HepG2 (cell line): Measurements from ENCODE around the gene U2AF2. TPM values are rescaled to one million over a fixed set of nuclear protein-coding genes. Genes with fewer than 3 reads are reported as not detected.

Experiments
- ATF4 ChIP-seq, 2 experiments: fragments of 450-650 bp in 1 of 2; sonication (generic) in 1 of 2; formaldehyde crosslinking; IDR thresholded peaks; 2 replicates each; pipeline versions ENCODE4 v1.5.0 to v1.8.0; 2020 to 2022; ENCODE audit warnings: mild to moderate bottlenecking in 1 of 2, missing genetic modification reagents in 1 of 2
- ATRX ChIP-seq: sonication (generic); formaldehyde crosslinking; IDR thresholded peaks from 2 replicates; pipeline ENCODE4 v1.4.0; 2020; ENCODE audit warnings: missing genetic modification reagents, borderline replicate concordance
- BATF2 ChIP-seq: sonication (generic); formaldehyde crosslinking; IDR thresholded peaks from 2 replicates; pipeline ENCODE4 v1.8.0; 2022; ENCODE audit warnings: mild to moderate bottlenecking, missing genetic modification reagents, moderate library complexity
- ESRRA ChIP-seq: sonication (generic); formaldehyde crosslinking; IDR thresholded peaks from 2 replicates; pipeline ENCODE4 v1.5.1; 2020; ENCODE audit warnings: mild to moderate bottlenecking, low read depth, missing genetic modification reagents
- MAX ChIP-seq: IDR thresholded peaks from 2 replicates; pipeline ENCODE4 v1.6.1; 2012; ENCODE audit warnings: inconsistent platforms
- PITX1 ChIP-seq: sonication (generic); formaldehyde crosslinking; IDR thresholded peaks from 2 replicates; pipeline ENCODE4 v1.5.1; 2020; ENCODE audit warnings: mild to moderate bottlenecking, missing genetic modification reagents
- PPARG ChIP-seq: conservative IDR thresholded peaks from 2 replicates; pipeline ENCODE4 v1.6.1; 2016; ENCODE audit warnings: missing biosample characterization, missing genetic modification reagents
- SCMH1 ChIP-seq: sonication (generic); formaldehyde crosslinking; IDR thresholded peaks from 2 replicates; pipeline ENCODE4 v1.9.0; 2021; ENCODE audit warnings: missing genetic modification reagents, mild to moderate bottlenecking, borderline replicate concordance
- TBX3 ChIP-seq: fragments of 450-650 bp; IDR thresholded peaks from 2 replicates; pipeline ENCODE4 v1.6.1; 2017; ENCODE audit warnings: antibody characterized with exemption, mild to moderate bottlenecking, inconsistent platforms, borderline replicate concordance
- ZBTB10 ChIP-seq: sonication (generic); formaldehyde crosslinking; IDR thresholded peaks from 2 replicates; pipeline ENCODE4 v1.4.0; 2020; ENCODE audit warnings: missing genetic modification reagents, borderline replicate concordance
- ZBTB42 ChIP-seq: sonication (generic); formaldehyde crosslinking; IDR thresholded peaks from 2 replicates; pipeline ENCODE4 v1.5.0; 2020; ENCODE audit warnings: mild to moderate bottlenecking, missing genetic modification reagents
- ZFP36L1 ChIP-seq: sonication (generic); formaldehyde crosslinking; IDR thresholded peaks from 2 replicates; pipeline ENCODE4 v1.8.0; 2022; ENCODE audit warnings: mild to moderate bottlenecking, missing genetic modification reagents, moderate library complexity
- ZFP90 ChIP-seq: sonication (generic); formaldehyde crosslinking; IDR thresholded peaks from 2 replicates; pipeline ENCODE4 v1.8.0; 2022; ENCODE audit warnings: missing genetic modification reagents, mild to moderate bottlenecking, inconsistent platforms, borderline replicate concordance
- ZNF17 ChIP-seq: sonication (generic); formaldehyde crosslinking; IDR thresholded peaks from 2 replicates; pipeline ENCODE4 v1.5.0; 2020; ENCODE audit warnings: mild to moderate bottlenecking, missing genetic modification reagents
- ZNF484 ChIP-seq: sonication (generic); formaldehyde crosslinking; IDR thresholded peaks from 2 replicates; pipeline ENCODE4 v1.5.1; 2020; ENCODE audit warnings: mild to moderate bottlenecking, low read depth, missing genetic modification reagents, borderline replicate concordance
- ZNF83 ChIP-seq: sonication (generic); formaldehyde crosslinking; IDR thresholded peaks from 2 replicates; pipeline ENCODE4 v1.4.0; 2020; ENCODE audit warnings: missing genetic modification reagents, mild to moderate bottlenecking, borderline replicate concordance
- polyA plus RNA-seq, 8 experiments: library from polyadenylated mRNA; depleted of rRNA in 3 of 8; stranded (reverse) in 7 of 8; unstranded in 1 of 8; fragments of >200 nt; fragmentation: Illumina TruSeq in 4 of 8; extraction: Trizol in 4 of 8; gene quantifications; 2 replicates each; pipeline versions ENCODE4 v1.2.1 to v1.2.3, GENCODE V29; 2011 to 2016; ENCODE audit warnings: low read depth in 4 of 8, missing spikeins in 1 of 8, mixed read lengths in 1 of 8; ENCODE audit not compliant: insufficient read depth in 1 of 8
- total RNA-seq, 5 experiments: library from RNA; depleted of rRNA; stranded (reverse); fragments of >200 nt; fragmentation: Illumina TruSeq; extraction: Trizol; gene quantifications; 2 replicates each; pipeline ENCODE4 v1.2.3, GENCODE V29; 2016; ENCODE audit warnings: low read depth in 1 of 5
- TF ChIP-seq, protein P1 (sequence below): IDR thresholded peaks from 2 replicates; pipeline ENCODE4 v1.6.1; 2016; ENCODE audit warnings: missing compliant biosample characterization, missing genetic modification reagents, borderline replicate concordance
- TF ChIP-seq, protein P2 (sequence below): sonication (generic); formaldehyde crosslinking; IDR thresholded peaks from 2 replicates; pipeline ENCODE4 v1.5.1; 2020; ENCODE audit warnings: mild to moderate bottlenecking, missing genetic modification reagents, moderate library complexity

U2AF2 gene
- total and polyA plus RNA-seq, 2 of the 13 experiments (the other 11 are each of a cell fraction or from before 2014, with no cell fraction given) = 84.3 to 124 TPM

- TF ChIP-seq, protein P1, sequence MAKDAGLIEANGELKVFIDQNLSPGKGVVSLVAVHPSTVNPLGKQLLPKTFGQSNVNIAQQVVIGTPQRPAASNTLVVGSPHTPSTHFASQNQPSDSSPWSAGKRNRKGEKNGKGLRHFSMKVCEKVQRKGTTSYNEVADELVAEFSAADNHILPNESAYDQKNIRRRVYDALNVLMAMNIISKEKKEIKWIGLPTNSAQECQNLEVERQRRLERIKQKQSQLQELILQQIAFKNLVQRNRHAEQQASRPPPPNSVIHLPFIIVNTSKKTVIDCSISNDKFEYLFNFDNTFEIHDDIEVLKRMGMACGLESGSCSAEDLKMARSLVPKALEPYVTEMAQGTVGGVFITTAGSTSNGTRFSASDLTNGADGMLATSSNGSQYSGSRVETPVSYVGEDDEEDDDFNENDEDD (CRISPR knock-in tag) = peak; percentile 55; the same call in 1 of the 2 replicates
- TF ChIP-seq PITX1 (no peak), ZNF17 (CRISPR knock-in tag) (no peak), ZFP90 (CRISPR knock-in tag) (no peak), TBX3 (no peak), ESRRA (no peak), ZNF484 (CRISPR knock-in tag) (no peak), ZNF83 (CRISPR knock-in tag) (no peak), ZFP36L1 (CRISPR knock-in tag) (no peak), ZBTB10 (CRISPR knock-in tag) (no peak), ZBTB42 (CRISPR knock-in tag) (no peak), SCMH1 (no peak), ATRX (CRISPR knock-in tag) (no peak), BATF2 (CRISPR knock-in tag) (peak; percentile 87), MAX (peak; percentile 80), PPARG (CRISPR knock-in tag) (no peak), ATF4 (CRISPR knock-in tag; IDR thresholded peaks at IDR 0.05) (no peak)
- TF ChIP-seq, protein P2, sequence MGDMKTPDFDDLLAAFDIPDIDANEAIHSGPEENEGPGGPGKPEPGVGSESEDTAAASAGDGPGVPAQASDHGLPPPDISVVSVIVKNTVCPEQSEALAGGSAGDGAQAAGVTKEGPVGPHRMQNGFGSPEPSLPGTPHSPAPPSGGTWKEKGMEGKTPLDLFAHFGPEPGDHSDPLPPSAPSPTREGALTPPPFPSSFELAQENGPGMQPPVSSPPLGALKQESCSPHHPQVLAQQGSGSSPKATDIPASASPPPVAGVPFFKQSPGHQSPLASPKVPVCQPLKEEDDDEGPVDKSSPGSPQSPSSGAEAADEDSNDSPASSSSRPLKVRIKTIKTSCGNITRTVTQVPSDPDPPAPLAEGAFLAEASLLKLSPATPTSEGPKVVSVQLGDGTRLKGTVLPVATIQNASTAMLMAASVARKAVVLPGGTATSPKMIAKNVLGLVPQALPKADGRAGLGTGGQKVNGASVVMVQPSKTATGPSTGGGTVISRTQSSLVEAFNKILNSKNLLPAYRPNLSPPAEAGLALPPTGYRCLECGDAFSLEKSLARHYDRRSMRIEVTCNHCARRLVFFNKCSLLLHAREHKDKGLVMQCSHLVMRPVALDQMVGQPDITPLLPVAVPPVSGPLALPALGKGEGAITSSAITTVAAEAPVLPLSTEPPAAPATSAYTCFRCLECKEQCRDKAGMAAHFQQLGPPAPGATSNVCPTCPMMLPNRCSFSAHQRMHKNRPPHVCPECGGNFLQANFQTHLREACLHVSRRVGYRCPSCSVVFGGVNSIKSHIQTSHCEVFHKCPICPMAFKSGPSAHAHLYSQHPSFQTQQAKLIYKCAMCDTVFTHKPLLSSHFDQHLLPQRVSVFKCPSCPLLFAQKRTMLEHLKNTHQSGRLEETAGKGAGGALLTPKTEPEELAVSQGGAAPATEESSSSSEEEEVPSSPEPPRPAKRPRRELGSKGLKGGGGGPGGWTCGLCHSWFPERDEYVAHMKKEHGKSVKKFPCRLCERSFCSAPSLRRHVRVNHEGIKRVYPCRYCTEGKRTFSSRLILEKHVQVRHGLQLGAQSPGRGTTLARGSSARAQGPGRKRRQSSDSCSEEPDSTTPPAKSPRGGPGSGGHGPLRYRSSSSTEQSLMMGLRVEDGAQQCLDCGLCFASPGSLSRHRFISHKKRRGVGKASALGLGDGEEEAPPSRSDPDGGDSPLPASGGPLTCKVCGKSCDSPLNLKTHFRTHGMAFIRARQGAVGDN = peak; percentile 81; the same call in 1 of the 2 replicates
Observed at GRCh38 chr19:55642153-55643002, 12.5 kb upstream of the U2AF2 start (continued).
